Ascending aorta (tissue), 2 donors: ENCODE results near the gene KIFC3. TPM values are rescaled to one million over a fixed set of nuclear protein-coding genes. Genes with fewer than 3 reads are reported as not detected.

Experiments
- DNase-seq, 2 donors: peaks; one replicate each; pipeline ENCODE4 v3.0.0-alpha.2; 2019; ENCODE audit warnings: low spot score in 2 of 2
- H3K27ac ChIP-seq, 2 donors: fragments of 200-600 bp; sonication (generic); one replicate each; pipeline ENCODE4 v1.5.1; 2016 to 2017; ENCODE audit warnings: mild to moderate bottlenecking in 1 of 2
- H3K27me3 ChIP-seq: fragments of 200-600 bp; sonication (generic); one replicate; pipeline ENCODE4 v1.5.1; 2017
- H3K36me3 ChIP-seq, 2 donors: fragments of 200-600 bp; sonication (generic); one replicate each; pipeline ENCODE4 v1.5.1; 2016
- H3K4me1 ChIP-seq, 2 donors: fragments of 200-600 bp; sonication (generic); one replicate each; pipeline ENCODE4 v1.5.1; 2016 to 2017; ENCODE audit warnings: mild to moderate bottlenecking in 1 of 2
- H3K4me3 ChIP-seq, 2 donors: fragments of 200-600 bp; sonication (generic); one replicate each; pipeline ENCODE4 v1.5.1; 2016 to 2017; ENCODE audit warnings: mild to moderate bottlenecking in 1 of 2
- H3K9me3 ChIP-seq, 2 donors: fragments of 200-600 bp; sonication (generic); one replicate each; pipeline ENCODE4 v1.5.1; 2016
- CTCF ChIP-seq, 3 experiments: fragments of 200-600 bp in 2 of 3; fragments of 450-650 bp in 1 of 3; sonication (generic) in 2 of 3; IDR thresholded peaks; one replicate each; pipeline ENCODE4 v1.5.1; 2016 to 2019; ENCODE audit warnings: antibody characterized with exemption in 3 of 3, mild to moderate bottlenecking in 1 of 3, moderate library complexity in 1 of 3
- intact Hi-C: fragments of 100-400 bp; cut with DNase I; formaldehyde crosslinking; loops from one replicate; pipeline ENCODE4 v1.15.1; 2023
- total RNA-seq: library from RNA; depleted of rRNA; stranded (reverse); fragments of >200 nt; gene quantifications from one replicate; pipeline ENCODE4 v1.1.0, GENCODE V29; 2016

The KIFC3 gene
- total RNA-seq, 1 donor from 2014 or later = 54.9 TPM

DNA sequence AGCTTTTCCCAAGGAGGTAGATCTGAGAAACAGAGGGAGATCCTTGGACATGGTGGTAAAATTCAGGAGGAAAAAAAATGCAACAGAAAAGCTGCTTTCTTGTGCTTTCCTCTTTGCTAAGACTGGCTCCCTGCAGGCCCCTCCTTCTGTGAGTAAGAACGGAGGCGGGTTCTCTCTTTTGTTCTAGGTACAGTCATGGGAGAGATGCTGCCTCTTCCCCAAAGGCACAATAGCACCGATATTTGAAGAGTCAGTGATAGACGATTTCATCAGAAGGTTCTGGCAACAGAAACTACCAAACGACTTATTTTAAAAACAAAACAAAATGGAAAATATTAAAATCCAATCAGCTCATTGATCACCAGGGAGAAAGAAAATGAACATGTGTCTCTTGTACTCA is 32.6 kb upstream of the KIFC3 start:
- H3K36me3 ChIP-seq = no peaks in the 10 kb centered on the region
- no peak for DNase-seq

DNA sequence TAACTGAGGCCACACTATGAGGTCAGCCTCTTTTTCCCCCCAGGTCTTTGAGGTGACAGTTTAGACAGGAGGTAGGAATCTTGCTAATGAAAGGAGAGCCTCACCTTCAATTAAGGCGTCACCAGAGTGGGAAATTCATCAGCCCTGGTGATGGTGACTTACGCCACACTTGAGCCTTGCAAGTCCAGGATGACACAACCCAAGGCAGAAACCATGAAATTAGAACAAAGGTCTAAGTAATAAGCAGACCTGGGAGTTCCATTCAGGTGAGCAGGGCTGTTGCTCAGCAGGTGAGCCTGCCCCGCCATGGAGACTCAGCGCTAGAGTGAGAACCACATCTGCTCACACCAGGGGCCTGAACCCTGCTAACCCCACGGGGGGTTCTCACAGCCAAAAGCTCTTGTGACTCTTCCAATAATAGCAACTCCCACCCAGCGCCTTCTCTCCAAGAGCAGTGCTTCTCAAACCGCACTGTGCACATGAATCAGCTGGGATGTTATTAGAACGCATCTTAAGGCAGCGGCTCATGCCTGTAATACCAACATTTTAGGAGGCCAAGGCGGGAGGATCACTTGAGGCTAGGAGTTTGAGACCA is 28.7 kb upstream of the KIFC3 start:
- Histone ChIP-seq H3K27me3 (no peaks in the 10 kb centered on the region), H3K9me3 (no peaks in the 10 kb centered on the region), H3K4me3 (no peak overlapping the region), H3K36me3 (no peaks in the 10 kb centered on the region), H3K27ac (peak overlapping the region in 1 of 2 donors; percentile 60), H3K4me1 (peaks cover 4 to 7% of the 10 kb centered on the region in 2 donors)
- intact Hi-C loops = loop anchor here (1.0 kb wide), 1 partner anchor 30 kb away; no protein-coding TSS in a partner anchor
- no peak for DNase-seq
- no peak for TF ChIP-seq CTCF (IDR thresholded peaks at IDR 0.05)

More for the DNA sequence above, 32.6 kb upstream of the KIFC3 start:
- TF ChIP-seq CTCF (IDR thresholded peaks at IDR 0.05) = no peak
- Histone ChIP-seq H3K9me3 (no peaks in the 10 kb centered on the region), H3K27ac (no peak overlapping the region), H3K27me3 (no peaks in the 10 kb centered on the region), H3K4me3 (no peak overlapping the region), H3K4me1 (peaks cover 0 to 2% of the 10 kb centered on the region in 2 donors)
- intact Hi-C loops = no loop called here

DNA sequence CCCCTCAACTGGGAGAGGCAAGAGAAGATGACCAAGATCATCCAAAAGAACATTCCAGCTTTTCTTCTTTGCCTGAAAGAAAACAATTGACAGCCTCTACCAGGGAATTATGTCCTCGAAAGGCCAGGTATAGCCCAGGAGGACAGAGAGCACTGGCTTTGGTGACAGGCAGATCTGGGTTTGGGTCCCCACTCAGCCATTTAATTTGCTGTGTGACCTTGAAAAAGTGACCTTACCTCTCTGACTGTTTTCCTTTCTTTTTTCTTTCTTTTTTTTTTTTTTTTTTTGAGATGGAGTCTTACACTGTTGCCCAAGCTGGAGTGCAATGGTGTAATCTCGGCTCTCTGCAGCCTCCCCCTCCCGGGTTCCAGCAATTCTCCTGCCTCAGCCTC is 27.7 kb upstream of the KIFC3 start:
- no peak for DNase-seq
- Histone ChIP-seq H3K9me3 (no peaks in the 10 kb centered on the region), H3K27ac (peak overlapping the region; percentile 60 to 71), H3K4me1 (peaks cover 4 to 7% of the 10 kb centered on the region in 2 donors), H3K4me3 (no peak overlapping the region), H3K27me3 (no peaks in the 10 kb centered on the region), H3K36me3 (no peaks in the 10 kb centered on the region)
- intact Hi-C loops = loop anchor here (1.0 kb wide), 2 partner anchors 14 to 29 kb away; no protein-coding TSS in a partner anchor
- TF ChIP-seq CTCF (IDR thresholded peaks at IDR 0.05) = no peak

DNA sequence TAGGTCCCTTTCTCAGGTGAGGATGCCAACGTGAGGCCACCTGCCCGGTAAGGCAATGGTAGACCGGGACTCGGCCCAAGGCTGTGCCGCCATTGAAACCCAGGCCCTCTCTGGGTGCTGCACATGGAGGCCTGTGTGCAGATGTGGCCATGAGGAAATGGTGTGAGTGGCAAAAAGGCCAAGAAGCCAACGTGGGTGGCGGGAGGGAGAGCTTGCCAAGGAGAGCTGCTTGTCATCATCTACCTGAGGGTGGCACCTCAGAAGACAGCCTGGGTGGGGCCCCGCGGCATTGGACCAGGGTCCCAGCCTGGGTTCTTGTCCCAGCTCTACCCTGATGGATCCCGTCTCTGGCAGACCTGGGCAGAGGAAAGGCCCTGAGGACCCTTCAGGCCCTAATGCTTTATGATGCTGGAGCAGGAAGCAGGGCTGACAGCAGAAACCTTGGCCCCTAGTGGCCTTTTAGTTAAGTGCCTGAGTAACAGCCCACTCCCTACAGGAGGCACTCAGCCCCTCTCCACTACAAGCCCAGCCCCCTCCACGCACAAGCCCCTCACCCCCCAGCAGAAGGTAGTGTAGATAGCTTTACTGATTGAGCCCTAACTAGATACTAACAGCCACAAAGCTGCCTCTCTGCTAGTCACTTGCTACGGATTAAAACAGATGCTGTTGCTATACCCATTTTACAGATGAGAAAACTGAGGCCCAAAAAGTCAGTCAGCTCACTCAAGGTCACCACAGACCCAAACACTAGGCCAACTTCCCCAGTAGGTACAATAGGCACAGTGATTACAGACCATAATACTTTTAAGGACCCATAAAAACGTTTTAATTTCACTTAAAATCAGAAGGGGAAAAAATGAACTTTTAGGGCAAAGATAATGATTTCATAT is 26.2 kb upstream of the KIFC3 start:
- no peak for DNase-seq
- no peaks in the 10 kb centered on the region for H3K9me3 ChIP-seq
- H3K27me3 ChIP-seq = no peaks in the 10 kb centered on the region
- H3K36me3 ChIP-seq = no peaks in the 10 kb centered on the region
- intact Hi-C loops = loop anchor here (1.0 kb wide), 1 partner anchor 12 kb away; no protein-coding TSS in a partner anchor
- H3K27ac ChIP-seq = no peak overlapping the region
- peaks cover 4 to 7% of the 10 kb centered on the region in 2 donors for H3K4me1 ChIP-seq
- no peak for TF ChIP-seq CTCF (IDR thresholded peaks at IDR 0.05)
- no peak overlapping the region for H3K4me3 ChIP-seq

DNA sequence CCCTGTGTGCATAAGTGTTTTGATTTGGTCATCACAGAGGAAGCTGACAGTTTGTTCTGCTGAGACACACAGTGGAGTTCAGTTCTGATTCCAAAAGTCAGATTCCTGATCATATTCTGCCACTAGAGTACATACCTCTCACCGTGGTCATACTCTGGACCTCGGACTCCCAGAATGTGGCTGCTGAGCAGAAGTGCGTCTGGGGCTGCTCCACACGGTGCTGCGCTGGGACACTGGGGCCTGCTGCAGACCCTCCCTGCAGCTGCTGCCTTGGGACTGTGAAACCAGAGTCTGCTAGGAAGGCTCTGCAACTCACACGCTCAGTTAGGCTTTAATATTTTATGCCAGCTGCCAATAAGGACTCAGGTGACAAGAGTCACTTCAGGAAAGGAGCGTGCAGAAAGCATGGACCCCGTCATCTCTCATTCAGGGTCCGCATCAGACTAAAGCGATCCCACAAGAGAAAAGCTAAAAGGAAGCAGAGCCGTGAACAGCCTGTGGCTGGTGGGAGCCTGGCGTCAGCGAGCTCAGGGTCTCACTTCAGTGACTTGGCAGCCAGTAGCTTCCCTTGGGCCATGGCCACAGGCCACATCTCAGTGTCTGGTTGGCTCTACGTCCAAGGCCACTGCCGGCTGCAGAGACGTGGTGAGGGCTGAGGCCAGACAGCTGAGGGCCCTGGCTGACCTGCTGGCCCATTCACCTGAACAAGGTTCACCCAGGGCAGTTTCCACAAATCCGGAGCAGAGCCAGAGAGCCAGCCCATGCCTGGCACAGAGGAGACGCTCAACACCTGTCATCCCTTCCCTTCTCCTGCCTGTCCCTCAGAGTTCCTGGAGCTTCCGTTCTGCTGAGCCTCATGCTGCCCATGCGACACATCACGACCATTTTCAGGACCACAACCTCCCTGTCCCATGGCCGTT is 24.7 kb upstream of the KIFC3 start:
- no peak for DNase-seq
- Histone ChIP-seq H3K4me1 (peaks cover 4 to 7% of the 10 kb centered on the region in 2 donors), H3K4me3 (no peak overlapping the region), H3K9me3 (no peaks in the 10 kb centered on the region), H3K27ac (peak overlapping the region; percentile 25 to 43), H3K36me3 (no peaks in the 10 kb centered on the region), H3K27me3 (no peaks in the 10 kb centered on the region)
- intact Hi-C loops = no loop called here
- no peak for TF ChIP-seq CTCF (IDR thresholded peaks at IDR 0.05)
